ENCODE data around the gene TULP1.

- TF ChIP-seq, protein P1, sequence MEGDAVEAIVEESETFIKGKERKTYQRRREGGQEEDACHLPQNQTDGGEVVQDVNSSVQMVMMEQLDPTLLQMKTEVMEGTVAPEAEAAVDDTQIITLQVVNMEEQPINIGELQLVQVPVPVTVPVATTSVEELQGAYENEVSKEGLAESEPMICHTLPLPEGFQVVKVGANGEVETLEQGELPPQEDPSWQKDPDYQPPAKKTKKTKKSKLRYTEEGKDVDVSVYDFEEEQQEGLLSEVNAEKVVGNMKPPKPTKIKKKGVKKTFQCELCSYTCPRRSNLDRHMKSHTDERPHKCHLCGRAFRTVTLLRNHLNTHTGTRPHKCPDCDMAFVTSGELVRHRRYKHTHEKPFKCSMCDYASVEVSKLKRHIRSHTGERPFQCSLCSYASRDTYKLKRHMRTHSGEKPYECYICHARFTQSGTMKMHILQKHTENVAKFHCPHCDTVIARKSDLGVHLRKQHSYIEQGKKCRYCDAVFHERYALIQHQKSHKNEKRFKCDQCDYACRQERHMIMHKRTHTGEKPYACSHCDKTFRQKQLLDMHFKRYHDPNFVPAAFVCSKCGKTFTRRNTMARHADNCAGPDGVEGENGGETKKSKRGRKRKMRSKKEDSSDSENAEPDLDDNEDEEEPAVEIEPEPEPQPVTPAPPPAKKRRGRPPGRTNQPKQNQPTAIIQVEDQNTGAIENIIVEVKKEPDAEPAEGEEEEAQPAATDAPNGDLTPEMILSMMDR (conservative IDR thresholded peaks at IDR 0.05; ENCODE audit: low read depth, low read length): no peak
- no peak for TF ChIP-seq BHLHE40 (IDR thresholded peaks at IDR 0.05; ENCODE audit: low read depth, low read length)
- no peak for TF ChIP-seq POLR2A (IDR thresholded peaks at IDR 0.05; ENCODE audit: low read depth, low read length)
- TF ChIP-seq, protein P2, sequence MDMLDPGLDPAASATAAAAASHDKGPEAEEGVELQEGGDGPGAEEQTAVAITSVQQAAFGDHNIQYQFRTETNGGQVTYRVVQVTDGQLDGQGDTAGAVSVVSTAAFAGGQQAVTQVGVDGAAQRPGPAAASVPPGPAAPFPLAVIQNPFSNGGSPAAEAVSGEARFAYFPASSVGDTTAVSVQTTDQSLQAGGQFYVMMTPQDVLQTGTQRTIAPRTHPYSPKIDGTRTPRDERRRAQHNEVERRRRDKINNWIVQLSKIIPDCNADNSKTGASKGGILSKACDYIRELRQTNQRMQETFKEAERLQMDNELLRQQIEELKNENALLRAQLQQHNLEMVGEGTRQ (IDR thresholded peaks at IDR 0.05; ENCODE audit: low read depth, low read length): no peak
- no peak for TF ChIP-seq MAZ (IDR thresholded peaks at IDR 0.05; ENCODE audit: borderline replicate concordance, low read depth, low read length)
- no peak for TF ChIP-seq CHD1 (IDR thresholded peaks at IDR 0.05; ENCODE audit: low read depth, low read length)
- no peak for TF ChIP-seq RAD21 (IDR thresholded peaks at IDR 0.05; ENCODE audit: low read length)
- no peak for TF ChIP-seq MAFK (IDR thresholded peaks at IDR 0.05; ENCODE audit: low read depth, low read length)
- TF ChIP-seq CEBPB (IDR thresholded peaks at IDR 0.05; ENCODE audit: low read depth, low read length): no peak
- no peak for TF ChIP-seq MXI1 (IDR thresholded peaks at IDR 0.05; ENCODE audit: borderline replicate concordance, low read depth, low read length)
- no peak for TF ChIP-seq SMC3 (IDR thresholded peaks at IDR 0.05; ENCODE audit: low read depth, low read length)
- no peak for TF ChIP-seq FOS (IDR thresholded peaks at IDR 0.05; ENCODE audit: low read depth, low read length)
Observed at GRCh38 chr6:35544769-35545361, 32.2 kb upstream of the TULP1 start.

Measured in IMR-90 (cell line).